SK-N-SH (cell line): ENCODE results near the gene SORBS2. TPM values are rescaled to one million over a fixed set of nuclear protein-coding genes. Genes with fewer than 3 reads are reported as not detected.

Experiments used
- CTCF ChIA-PET: fragments of 300-600, 350-600 bp; formaldehyde crosslinking; extraction: SDS; loops from one replicate; lab custom pipeline; 2021; lab: Yijun Ruan, JAX
- POLR2A ChIA-PET: fragments of 350-600 bp; sonication (Branson Sonifier 250); formaldehyde crosslinking; extraction: SDS; loops from one replicate; lab custom pipeline; 2020; ENCODE audit warnings: antibody characterized with exemption, inconsistent platforms; lab: Yijun Ruan, JAX
- DNase-seq: peaks from one replicate; pipeline ENCODE4 v3.0.0; 2012
- H2AFZ ChIP-seq: fragments of 200-600 bp; sonication (generic); 2 replicates; pipeline ENCODE4 v1.8.1; 2016; ENCODE audit warnings: antibody characterized with exemption, mild to moderate bottlenecking, low read depth
- H3F3A ChIP-seq: fragments of 200-600 bp; sonication (generic); replicated peaks from 2 replicates; pipeline ENCODE3; 2016; ENCODE audit warnings: antibody characterized with exemption, mild to moderate bottlenecking; ENCODE audit not compliant: insufficient read depth
- H3K27ac ChIP-seq, 2 experiments: fragments of 200-500 bp in 1 of 2; fragments of 200-600 bp in 1 of 2; sonication (Bioruptor generic) in 1 of 2; sonication (generic), shearing (Covaris generic) in 1 of 2; 2 replicates each; pipeline versions ENCODE4 v1.5.1 to v1.6.1; 2014 to 2016; ENCODE audit warnings: low read depth in 2 of 2, inconsistent platforms in 1 of 2, low read length in 1 of 2, mild to moderate bottlenecking in 1 of 2, mixed read lengths in 1 of 2
- H3K27me3 ChIP-seq: fragments of 200-600 bp; sonication (generic), shearing (Covaris generic); 2 replicates; pipeline ENCODE4 v1.6.1; 2016; ENCODE audit warnings: mixed run types; ENCODE audit not compliant: insufficient read depth
- H3K36me3 ChIP-seq, 2 experiments: fragments of 200-500 bp in 1 of 2; fragments of 200-600 bp in 1 of 2; sonication (Bioruptor generic) in 1 of 2; sonication (generic) in 1 of 2; replicated peaks in 1 of 2; 2 replicates each; pipeline versions ENCODE3 to v1.5.1; 2014 to 2016; ENCODE audit warnings: low read length in 1 of 2, mild to moderate bottlenecking in 1 of 2; ENCODE audit not compliant: insufficient read depth in 2 of 2, control insufficient read depth in 1 of 2
- H3K4me1 ChIP-seq, 2 experiments: fragments of 200-500 bp in 1 of 2; fragments of 200-600 bp in 1 of 2; sonication (Bioruptor generic) in 1 of 2; sonication (generic), shearing (Covaris generic) in 1 of 2; 2 replicates each; pipeline versions ENCODE4 v1.5.1 to v1.6.1; 2014 to 2016; ENCODE audit warnings: low read depth in 1 of 2, low read length in 1 of 2, mixed run types in 1 of 2; ENCODE audit not compliant: insufficient read depth in 2 of 2, control insufficient read depth in 1 of 2
- H3K4me2 ChIP-seq: fragments of 200-600 bp; sonication (generic), shearing (Covaris generic); 2 replicates; pipeline ENCODE4 v1.6.1; 2017; ENCODE audit warnings: mixed run types
- H3K4me3 ChIP-seq, 2 experiments: fragments of 200-500 bp in 1 of 2; fragments of 200-600 bp in 1 of 2; sonication (Bioruptor generic) in 1 of 2; sonication (generic), shearing (Covaris generic) in 1 of 2; 2 replicates each; pipeline versions ENCODE4 v1.5.1 to v1.8.1; 2014 to 2016; ENCODE audit warnings: low read depth in 2 of 2, inconsistent platforms in 1 of 2, low read length in 1 of 2, mild to moderate bottlenecking in 1 of 2, mixed read lengths in 1 of 2, moderate library complexity in 1 of 2
- H3K79me2 ChIP-seq: fragments of 200-600 bp; sonication (generic); 2 replicates; pipeline ENCODE4 v1.8.1; 2017; ENCODE audit warnings: mild to moderate bottlenecking; ENCODE audit not compliant: insufficient read depth
- H3K9ac ChIP-seq: fragments of 200-600 bp; sonication (generic); 2 replicates; pipeline ENCODE4 v1.6.1; 2017; ENCODE audit warnings: mixed run types
- H3K9me2 ChIP-seq: fragments of 200-600 bp; sonication (generic); 2 replicates; pipeline ENCODE4 v1.6.1; 2017; ENCODE audit warnings: mixed run types
- H3K9me3 ChIP-seq: fragments of 200-600 bp; sonication (generic); 2 replicates; pipeline ENCODE4 v1.6.1; 2017; ENCODE audit warnings: mixed run types, mild to moderate bottlenecking, moderate library complexity
- H4K20me1 ChIP-seq: fragments of 200-600 bp; sonication (generic); 2 replicates; pipeline ENCODE4 v1.6.1; 2017; ENCODE audit warnings: mild to moderate bottlenecking, mixed run types; ENCODE audit not compliant: insufficient read depth
- CHD2 ChIP-seq: fragments of 150-350 bp; IDR thresholded peaks from 2 replicates; pipeline ENCODE4 v1.6.1; 2018; ENCODE audit warnings: low read length; ENCODE audit not compliant: partially characterized antibody
- EP300 ChIP-seq, 2 experiments: IDR thresholded peaks; 2 replicates each; pipeline versions ENCODE4 v1.4.0 to v1.6.1; 2012; ENCODE audit warnings: borderline replicate concordance in 1 of 2, low read depth in 1 of 2, low read length in 1 of 2
- FOSL2 ChIP-seq: IDR thresholded peaks from 2 replicates; pipeline ENCODE4 v1.4.0; 2012; ENCODE audit warnings: low read depth, mild to moderate bottlenecking, moderate library complexity, borderline replicate concordance
- GABPA ChIP-seq: IDR thresholded peaks from 2 replicates; pipeline ENCODE4 v1.4.0; 2012; ENCODE audit warnings: low read depth, mild to moderate bottlenecking
- GATA2 ChIP-seq: sonication (generic); formaldehyde crosslinking; IDR thresholded peaks from 2 replicates; pipeline ENCODE4 v1.5.0; 2020; ENCODE audit warnings: mild to moderate bottlenecking, missing genetic modification reagents
- MAX ChIP-seq: IDR thresholded peaks from 2 replicates; pipeline ENCODE4 v1.4.0; 2012; ENCODE audit warnings: low read depth
- POLR2AphosphoS5 ChIP-seq: IDR thresholded peaks from 2 replicates; pipeline ENCODE4 v1.6.1; 2012; ENCODE audit warnings: low read depth, low read length
- RCOR1 ChIP-seq: fragments of 150-350 bp; IDR thresholded peaks from 2 replicates; pipeline ENCODE4 v1.6.1; 2017; ENCODE audit warnings: antibody characterized with exemption, low read length
- RFX5 ChIP-seq: IDR thresholded peaks from 2 replicates; pipeline ENCODE4 v1.6.1; 2012; ENCODE audit warnings: mild to moderate bottlenecking, improper control_type of control experiment, low read length
- USF1 ChIP-seq: IDR thresholded peaks from 2 replicates; pipeline ENCODE4 v1.4.0; 2012; ENCODE audit warnings: low read depth, borderline replicate concordance
- WGBS: methylation state at CpG from one replicate; pipeline ENCODE4 v1.1.6; 2017; ENCODE audit warnings: low lambda C conversion rate; 5-methylcytosine and 5-hydroxymethylcytosine counted together
- polyA plus RNA-seq, 3 experiments: library from polyadenylated mRNA; depleted of rRNA; stranded (reverse); fragments of >200 nt; gene quantifications; 2 replicates each; pipeline ENCODE4 v1.2.3, GENCODE V29; 2012
- TF ChIP-seq, protein P1 (sequence below): IDR thresholded peaks from 2 replicates; pipeline ENCODE4 v1.6.1; 2012; ENCODE audit warnings: mild to moderate bottlenecking, low read depth, low read length, moderate library complexity
- TF ChIP-seq, protein P2 (sequence below): IDR thresholded peaks from 2 replicates; pipeline ENCODE4; 2012

Gene SORBS2
- polyA plus RNA-seq, 1 of the 3 experiments (the other 2 are of a cell fraction) = 2.5 TPM

GRCh38 chr4:185813133-185813532, 1.1 kb upstream of the SORBS2 start:
- Histone ChIP-seq H3K9me3 (no peaks in the 10 kb centered on the region), H3F3A (no peaks in the 10 kb centered on the region), H4K20me1 (no peaks in the 10 kb centered on the region), H3K79me2 (no peaks in the 10 kb centered on the region), H3K36me3 (no peaks in the 10 kb centered on the region), H3K4me2 (no peak overlapping the region), H3K4me1 (peaks cover 0 to 20% of the 10 kb centered on the region in 2 experiments; a peak in 2 of 4 replicates), H3K4me3 (no peak overlapping the region), H3K9me2 (no peaks in the 10 kb centered on the region), H3K27me3 (no peaks in the 10 kb centered on the region), H3K27ac (no peak overlapping the region), H3K9ac (no peak overlapping the region), H2AFZ (no peak overlapping the region)
- no peak for DNase-seq
- TF ChIP-seq FOSL2 (no peak), USF1 (no peak)
- TF ChIP-seq, protein P1, sequence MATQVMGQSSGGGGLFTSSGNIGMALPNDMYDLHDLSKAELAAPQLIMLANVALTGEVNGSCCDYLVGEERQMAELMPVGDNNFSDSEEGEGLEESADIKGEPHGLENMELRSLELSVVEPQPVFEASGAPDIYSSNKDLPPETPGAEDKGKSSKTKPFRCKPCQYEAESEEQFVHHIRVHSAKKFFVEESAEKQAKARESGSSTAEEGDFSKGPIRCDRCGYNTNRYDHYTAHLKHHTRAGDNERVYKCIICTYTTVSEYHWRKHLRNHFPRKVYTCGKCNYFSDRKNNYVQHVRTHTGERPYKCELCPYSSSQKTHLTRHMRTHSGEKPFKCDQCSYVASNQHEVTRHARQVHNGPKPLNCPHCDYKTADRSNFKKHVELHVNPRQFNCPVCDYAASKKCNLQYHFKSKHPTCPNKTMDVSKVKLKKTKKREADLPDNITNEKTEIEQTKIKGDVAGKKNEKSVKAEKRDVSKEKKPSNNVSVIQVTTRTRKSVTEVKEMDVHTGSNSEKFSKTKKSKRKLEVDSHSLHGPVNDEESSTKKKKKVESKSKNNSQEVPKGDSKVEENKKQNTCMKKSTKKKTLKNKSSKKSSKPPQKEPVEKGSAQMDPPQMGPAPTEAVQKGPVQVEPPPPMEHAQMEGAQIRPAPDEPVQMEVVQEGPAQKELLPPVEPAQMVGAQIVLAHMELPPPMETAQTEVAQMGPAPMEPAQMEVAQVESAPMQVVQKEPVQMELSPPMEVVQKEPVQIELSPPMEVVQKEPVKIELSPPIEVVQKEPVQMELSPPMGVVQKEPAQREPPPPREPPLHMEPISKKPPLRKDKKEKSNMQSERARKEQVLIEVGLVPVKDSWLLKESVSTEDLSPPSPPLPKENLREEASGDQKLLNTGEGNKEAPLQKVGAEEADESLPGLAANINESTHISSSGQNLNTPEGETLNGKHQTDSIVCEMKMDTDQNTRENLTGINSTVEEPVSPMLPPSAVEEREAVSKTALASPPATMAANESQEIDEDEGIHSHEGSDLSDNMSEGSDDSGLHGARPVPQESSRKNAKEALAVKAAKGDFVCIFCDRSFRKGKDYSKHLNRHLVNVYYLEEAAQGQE = no peak
- ChIA-PET POLR2A (no interaction called here), CTCF (no interaction called here)
- WGBS = 95% methylated on average over 8 of the region's 8 CpGs

- no peak for DNase-seq
- WGBS = 83% methylated on average over 13 of the region's 13 CpGs
- Histone ChIP-seq H4K20me1 (no peaks in the 10 kb centered on the region), H3K4me3 (peak overlapping the region in 1 of 2 experiments; percentile 54; a peak in 1 of 4 replicates), H3K4me2 (peak overlapping the region; percentile 69; the same call in 1 of the 2 replicates), H3K9me2 (no peaks in the 10 kb centered on the region), H3K9ac (peak overlapping the region; percentile 27; the same call in 1 of the 2 replicates), H3K36me3 (no peaks in the 10 kb centered on the region), H3K79me2 (no peaks in the 10 kb centered on the region), H3K4me1 (peaks cover 0 to 22% of the 10 kb centered on the region in 2 experiments; a peak in 2 of 4 replicates), H3K27me3 (no peaks in the 10 kb centered on the region), H3K27ac (peak overlapping the region in 1 of 2 experiments; percentile 89; a peak in 2 of 4 replicates), H2AFZ (peak overlapping the region; percentile 94; the same call in 1 of the 2 replicates), H3K9me3 (no peaks in the 10 kb centered on the region), H3F3A (no peaks in the 10 kb centered on the region)
- ChIA-PET POLR2A (interaction anchor here (0.8 kb wide), 1 partner anchor 103 kb away, joined by 4 read pairs; no protein-coding TSS in a partner anchor), CTCF (interaction anchor here (1.0 to 2.4 kb wide), 4 partner anchors 170 to 211 kb away, joined by 3 to 7 read pairs (median 5); no protein-coding TSS in a partner anchor)
- no peak for TF ChIP-seq CHD2
- TF ChIP-seq, protein P2, sequence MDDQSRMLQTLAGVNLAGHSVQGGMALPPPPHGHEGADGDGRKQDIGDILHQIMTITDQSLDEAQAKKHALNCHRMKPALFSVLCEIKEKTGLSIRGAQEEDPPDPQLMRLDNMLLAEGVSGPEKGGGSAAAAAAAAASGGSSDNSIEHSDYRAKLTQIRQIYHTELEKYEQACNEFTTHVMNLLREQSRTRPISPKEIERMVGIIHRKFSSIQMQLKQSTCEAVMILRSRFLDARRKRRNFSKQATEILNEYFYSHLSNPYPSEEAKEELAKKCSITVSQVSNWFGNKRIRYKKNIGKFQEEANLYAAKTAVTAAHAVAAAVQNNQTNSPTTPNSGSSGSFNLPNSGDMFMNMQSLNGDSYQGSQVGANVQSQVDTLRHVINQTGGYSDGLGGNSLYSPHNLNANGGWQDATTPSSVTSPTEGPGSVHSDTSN = no peak
- TF ChIP-seq POLR2AphosphoS5 = no peak
- no peak for TF ChIP-seq GABPA
- TF ChIP-seq EP300 (IDR thresholded peaks at IDR 0.05; ENCODE audit: borderline replicate concordance in 1 of 2, low read depth in 1 of 2, low read length in 1 of 2) = no peak
- no peak for TF ChIP-seq RFX5
- TF ChIP-seq GATA2 (CRISPR knock-in tag) = no peak
- TF ChIP-seq RCOR1 = no peak
- TF ChIP-seq, protein P1 = no peak
- no peak for TF ChIP-seq MAX
Measured at GRCh38 chr4:185810746-185811508, 1.1 kb downstream of the SORBS2 start.
